Epidermal melanocyte (primary cell): ENCODE results near the gene SHISA6.

Experiments
- DNase-seq: peaks from one replicate; pipeline ENCODE4 v3.0.0; 2011; ENCODE audit warnings: low spot score; ENCODE audit not compliant: insufficient read length

The SHISA6 gene

GRCh38 chr17:11514981-11515680 is 274.1 kb downstream of the SHISA6 start:
- no peak for DNase-seq

GRCh38 chr17:11515901-11516300 is 274.9 kb downstream of the SHISA6 start:
- no peak for DNase-seq

GRCh38 chr17:11535231-11535630 is 294.2 kb downstream of the SHISA6 start:
- DNase-seq = no peak

GRCh38 chr17:11538366-11538765 is 297.4 kb downstream of the SHISA6 start:
- DNase-seq = no peak

DNA sequence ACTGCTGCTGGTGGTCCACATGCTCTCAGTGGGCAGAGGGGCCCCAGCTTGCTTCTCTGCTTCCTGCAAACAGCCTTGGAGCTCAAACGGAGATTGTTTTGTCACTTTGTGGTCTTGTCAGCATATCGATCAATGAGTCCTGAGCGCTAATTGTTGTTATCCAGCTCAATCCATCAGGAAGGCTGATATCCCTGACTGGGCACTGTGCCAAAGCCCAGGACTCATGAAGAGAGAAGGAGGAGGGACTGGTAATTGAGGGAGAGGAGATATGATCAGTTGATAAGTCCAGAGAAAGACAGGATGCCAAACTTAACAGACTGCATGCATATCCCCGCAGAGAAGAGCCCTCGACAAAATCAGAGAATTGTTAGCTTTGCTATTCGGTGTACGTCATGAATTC is 298.6 kb downstream of the SHISA6 start:
- no peak for DNase-seq

DNA sequence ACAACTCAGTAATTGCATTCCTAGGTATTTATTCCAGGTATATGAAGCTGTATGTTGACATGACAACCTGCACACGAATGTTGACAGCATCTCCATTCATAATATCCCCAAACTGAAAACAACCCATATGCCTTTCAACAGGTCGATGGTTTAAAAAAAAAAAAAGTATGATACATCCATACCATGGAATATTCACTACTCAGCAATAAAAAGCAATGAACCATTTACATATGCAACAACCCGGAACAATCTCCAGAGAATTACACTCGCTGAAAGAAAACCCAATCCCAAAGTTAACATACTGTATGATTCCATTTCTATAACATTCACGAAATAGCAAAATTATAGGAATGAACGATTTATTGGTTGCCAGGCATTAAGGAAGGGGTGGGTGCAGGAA is 304.0 kb downstream of the SHISA6 start:
- DNase-seq = no peak

- DNase-seq = no peak
These were observed 304.7 kb downstream of the SHISA6 start for GRCh38 chr17:11545696-11546095.

GRCh38 chr17:11547853-11548252 is 306.8 kb downstream of the SHISA6 start:
- no peak for DNase-seq

DNA sequence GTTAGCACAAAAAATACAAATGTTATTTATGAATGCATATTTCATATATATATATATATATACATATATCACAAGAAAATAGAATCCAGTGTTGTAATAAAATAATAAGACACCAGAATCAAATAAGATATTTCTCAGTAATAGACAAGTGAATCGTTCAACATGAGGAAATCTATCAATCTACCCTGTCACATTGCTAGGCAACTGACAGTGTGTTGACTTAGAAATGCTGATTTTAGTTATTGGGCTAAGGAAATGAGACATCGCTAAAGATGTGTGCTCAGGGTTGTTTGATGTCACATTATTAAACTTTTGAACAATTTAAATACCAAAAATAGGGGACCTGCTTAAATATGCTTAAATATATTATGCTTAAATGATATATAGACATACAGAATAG is 307.4 kb downstream of the SHISA6 start:
- no peak for DNase-seq

- no peak for DNase-seq
These were observed 309.4 kb downstream of the SHISA6 start for GRCh38 chr17:11550431-11550830.

- no peak for DNase-seq
These were observed 310.4 kb downstream of the SHISA6 start for GRCh38 chr17:11551442-11551841.

GRCh38 chr17:11553135-11553534 is 312.1 kb downstream of the SHISA6 start:
- DNase-seq = no peak

- DNase-seq = no peak
These were observed 313.0 kb downstream of the SHISA6 start for GRCh38 chr17:11554042-11554441.

DNA sequence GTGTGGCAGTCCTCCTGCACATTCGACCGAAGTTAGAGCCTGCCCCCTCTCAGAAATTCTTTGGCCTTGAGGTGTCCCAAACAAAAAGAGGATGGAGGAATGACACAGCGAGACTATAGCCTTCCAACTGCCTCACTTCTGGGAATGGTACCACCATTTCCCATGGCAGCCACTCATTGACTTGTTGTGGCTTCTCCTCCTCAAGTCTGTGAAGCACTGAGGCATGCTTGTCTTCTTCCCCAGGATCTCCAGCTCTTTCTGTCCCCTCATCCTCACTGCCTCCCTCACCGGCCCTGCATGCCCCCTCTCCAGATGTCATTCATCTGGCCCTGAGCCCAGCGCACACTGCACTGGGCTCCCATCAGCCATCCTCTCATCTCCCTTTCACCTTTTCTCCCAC is 313.5 kb downstream of the SHISA6 start:
- DNase-seq = no peak

GRCh38 chr17:11555530-11555929 is 314.5 kb downstream of the SHISA6 start:
- DNase-seq = no peak

GRCh38 chr17:11557727-11558452 is 316.9 kb downstream of the SHISA6 start:
- DNase-seq = no peak

DNA sequence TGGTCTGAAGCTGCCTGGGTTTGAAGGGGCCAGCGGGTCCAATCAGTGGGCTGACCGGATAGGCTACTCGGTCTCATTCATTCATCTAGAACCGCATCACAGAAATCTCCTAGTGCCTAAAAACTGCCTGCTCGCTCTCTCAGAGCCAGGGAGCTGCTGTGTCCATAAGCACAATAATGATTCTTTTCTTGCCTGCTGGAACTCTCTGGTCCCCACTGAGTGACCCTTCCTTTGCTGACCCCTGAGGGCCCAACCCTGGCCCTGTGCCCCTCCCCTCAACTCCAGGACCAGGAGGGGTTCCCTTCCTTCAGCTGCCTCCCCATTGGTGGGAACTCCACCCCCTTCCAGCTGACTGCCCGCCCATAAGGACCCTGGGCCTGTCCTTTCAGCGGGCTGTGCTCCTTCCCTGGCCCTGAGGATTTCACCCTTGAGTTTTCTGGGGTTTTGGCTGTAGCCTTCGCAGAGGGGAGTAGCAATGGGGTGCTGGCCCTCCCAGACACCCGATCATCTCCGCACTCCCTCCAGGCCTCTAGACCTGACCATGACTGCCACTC is 317.7 kb downstream of the SHISA6 start:
- DNase-seq = no peak

GRCh38 chr17:11559601-11560000 is 318.6 kb downstream of the SHISA6 start:
- no peak for DNase-seq

DNA sequence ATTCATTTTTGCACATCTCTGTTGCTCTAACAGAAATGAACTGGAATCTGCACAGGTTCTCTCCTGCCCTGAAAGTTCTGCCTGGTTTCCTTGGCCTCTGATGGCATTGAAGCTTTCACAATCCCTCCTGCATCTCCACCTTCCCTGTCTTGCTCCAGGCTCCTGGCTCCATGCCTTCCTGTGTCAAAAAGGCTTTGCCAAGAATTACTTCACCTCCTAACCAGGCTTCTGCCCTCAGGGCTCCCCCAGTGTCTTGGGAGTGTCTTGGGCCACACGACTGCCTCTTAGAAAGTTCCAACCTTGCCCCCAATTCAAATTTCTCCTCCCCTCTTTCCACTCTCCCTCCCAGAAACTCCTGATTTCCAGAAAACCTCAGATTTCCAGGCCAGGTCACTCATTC is 320.3 kb downstream of the SHISA6 start:
- no peak for DNase-seq

- DNase-seq = no peak
These were observed 320.7 kb downstream of the SHISA6 start for GRCh38 chr17:11561702-11562101.

DNA sequence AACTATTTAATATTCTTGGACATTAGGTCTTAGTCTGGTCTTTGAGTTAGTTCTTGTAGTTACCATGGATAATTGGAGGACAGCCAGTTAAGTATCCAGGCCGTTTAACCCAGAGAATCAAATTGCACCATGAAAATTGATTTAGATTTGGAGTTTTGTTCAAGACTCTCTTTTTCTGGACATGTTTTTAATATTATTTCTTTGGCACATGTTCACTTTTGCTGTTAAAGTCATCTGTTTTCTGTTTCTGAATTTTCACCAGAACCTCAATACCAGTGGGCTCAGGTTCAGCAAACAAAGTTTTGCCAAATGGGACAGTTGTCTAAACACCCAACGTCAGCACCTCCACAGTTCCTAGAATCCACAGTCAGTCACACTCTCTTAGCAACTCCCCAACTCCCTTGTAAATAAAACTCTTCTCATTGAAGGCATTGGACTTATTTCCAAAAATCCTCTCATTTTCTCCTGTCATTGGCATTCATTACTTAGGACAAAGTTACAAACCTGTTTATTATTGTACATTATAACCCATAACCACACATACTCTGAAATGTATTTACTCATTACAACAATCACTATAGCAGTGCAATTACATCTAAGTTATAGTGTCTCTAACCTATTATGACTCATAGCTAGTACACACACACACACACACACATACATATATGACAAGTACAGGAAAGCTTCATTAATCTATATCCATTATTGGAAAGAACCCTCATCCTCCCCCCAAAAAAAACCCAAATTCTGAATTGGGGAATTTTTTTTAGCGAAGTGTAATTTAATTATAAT is 323.8 kb downstream of the SHISA6 start:
- no peak for DNase-seq

DNA sequence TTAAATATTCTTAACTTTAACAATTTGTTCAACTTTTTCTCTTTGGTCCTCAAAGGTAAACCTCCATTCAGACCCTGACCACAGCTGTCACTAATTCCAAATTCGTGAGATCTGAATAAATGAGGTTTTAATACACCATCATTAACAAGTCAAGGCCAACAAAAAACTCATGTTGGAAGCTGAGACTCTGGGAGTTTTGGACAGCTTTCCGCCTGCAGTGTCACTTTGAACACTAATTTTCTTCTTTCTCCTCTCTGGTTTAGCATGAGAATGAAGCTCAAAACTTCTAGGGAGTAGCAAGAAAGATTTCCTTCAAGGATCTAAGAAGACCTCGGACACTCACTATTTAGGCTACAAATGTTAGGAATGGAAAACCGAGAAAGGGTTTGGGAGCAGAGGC is 324.6 kb downstream of the SHISA6 start:
- DNase-seq = no peak
